Activated CD8-positive, alpha-beta memory T cell treated with anti-CD3 and anti-CD28 coated beads for 24 hours (primary cell): Measurements from ENCODE around the gene FGF5.
"Not testable (repeated sequence)": the region's sequence is repeated elsewhere in the genome, so short reads cannot be mapped to it uniquely, and the experiment has no call there.

Experiments
- DNase-seq: peaks from one replicate; pipeline ENCODE4 v3.0.0-alpha.2; 2020

FGF5 gene, protein sequence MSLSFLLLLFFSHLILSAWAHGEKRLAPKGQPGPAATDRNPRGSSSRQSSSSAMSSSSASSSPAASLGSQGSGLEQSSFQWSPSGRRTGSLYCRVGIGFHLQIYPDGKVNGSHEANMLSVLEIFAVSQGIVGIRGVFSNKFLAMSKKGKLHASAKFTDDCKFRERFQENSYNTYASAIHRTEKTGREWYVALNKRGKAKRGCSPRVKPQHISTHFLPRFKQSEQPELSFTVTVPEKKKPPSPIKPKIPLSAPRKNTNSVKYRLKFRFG

GRCh38 chr4:80266253-80266901 lies at the start of gene FGF5:
Gene FGF5 (plus strand): TSS chr4:80266664. CDS start chr4:80266825, 161 bp downstream.
- DNase-seq = peak; percentile 61

GRCh38 chr4:80219301-80220025 lies 47.0 kb upstream of the FGF5 start:
- no peak for DNase-seq

DNA sequence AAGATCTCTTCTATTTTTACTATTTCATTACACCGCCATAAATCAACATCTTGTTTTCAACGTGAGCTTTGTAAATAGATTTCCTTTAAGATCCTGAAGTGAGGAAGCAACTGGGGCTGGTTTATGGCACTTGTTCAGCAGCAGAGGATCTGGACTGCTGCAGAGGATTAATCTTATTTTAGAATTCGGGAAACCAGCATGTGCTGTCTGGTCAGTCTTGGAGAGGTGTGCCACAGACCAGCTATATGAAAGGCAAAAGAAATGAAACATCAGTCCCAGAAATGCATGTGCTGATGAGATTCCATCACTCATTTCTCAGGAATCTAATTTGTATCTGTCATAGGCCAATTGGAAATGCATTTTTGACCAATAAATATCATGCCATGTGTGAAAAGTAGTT lies 45.8 kb upstream of the FGF5 start:
- no peak for DNase-seq

GRCh38 chr4:80221161-80221560 lies 45.3 kb upstream of the FGF5 start:
- no peak for DNase-seq

DNA sequence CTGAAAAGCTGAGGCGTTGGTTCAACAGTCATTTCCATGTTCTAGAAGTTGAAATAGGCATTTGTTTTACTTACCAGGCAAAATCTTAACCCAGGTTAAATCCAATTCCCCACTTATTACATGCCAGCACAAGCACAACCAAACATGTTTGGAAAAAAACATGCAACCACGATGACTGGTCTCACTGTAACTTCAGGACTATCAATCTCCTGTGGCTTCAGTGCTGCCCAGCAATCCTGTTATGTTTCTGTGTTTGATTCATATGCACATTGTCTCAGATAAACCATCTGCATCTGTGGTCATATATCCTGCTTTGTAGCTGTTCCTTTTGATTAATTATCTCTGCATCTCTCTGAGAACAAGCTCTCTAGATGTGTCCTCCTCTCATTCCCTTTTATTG lies 40.9 kb upstream of the FGF5 start:
- DNase-seq = no peak

GRCh38 chr4:80226094-80226493 lies 40.4 kb upstream of the FGF5 start:
- no peak for DNase-seq

DNA sequence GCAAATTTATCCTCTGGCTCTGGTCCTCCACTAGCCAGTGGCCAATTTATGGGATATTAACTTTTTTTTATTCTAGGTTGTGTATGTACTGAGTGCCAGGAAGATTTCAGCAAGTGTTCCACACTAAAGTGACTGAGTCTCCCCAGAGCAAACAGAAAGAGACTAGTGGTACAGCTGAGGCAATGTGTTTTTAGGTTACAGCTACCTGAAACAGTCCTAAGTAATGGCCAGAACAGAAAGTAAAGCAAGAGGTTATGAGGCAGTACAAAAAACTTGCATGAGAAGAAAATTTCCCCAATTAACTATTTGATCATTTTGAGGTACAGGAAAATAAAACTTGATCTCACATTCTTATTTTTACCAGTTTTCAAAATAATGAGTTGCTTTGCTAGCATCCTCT lies 38.0 kb upstream of the FGF5 start:
- DNase-seq = no peak

DNA sequence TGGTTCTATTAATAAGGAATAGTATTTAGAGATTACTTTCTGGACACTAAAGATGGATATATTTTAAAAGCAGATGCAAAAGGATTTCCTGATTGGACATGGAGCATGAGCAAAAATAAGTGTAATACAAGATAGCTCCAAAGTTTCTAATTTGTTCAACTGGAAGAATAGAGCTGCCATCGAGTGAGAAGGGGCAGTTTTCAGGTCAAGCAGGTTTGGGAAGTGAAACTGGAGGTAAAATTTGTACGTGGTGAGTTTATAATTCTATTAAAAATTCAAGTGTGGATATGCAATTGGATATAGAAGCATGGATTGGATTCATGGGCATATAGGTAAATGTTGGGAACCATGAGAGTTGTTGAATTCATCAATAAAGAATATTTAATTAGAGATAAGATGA lies 37.3 kb upstream of the FGF5 start:
- no peak for DNase-seq

GRCh38 chr4:80229590-80229989 lies 36.9 kb upstream of the FGF5 start:
- no peak for DNase-seq

GRCh38 chr4:80231180-80231579 lies 35.3 kb upstream of the FGF5 start:
- DNase-seq = no peak

- DNase-seq = no peak
Observed at GRCh38 chr4:80232707-80233370, 33.6 kb upstream of the FGF5 start.

- no peak for DNase-seq
Observed at GRCh38 chr4:80233390-80233789, 33.1 kb upstream of the FGF5 start.

DNA sequence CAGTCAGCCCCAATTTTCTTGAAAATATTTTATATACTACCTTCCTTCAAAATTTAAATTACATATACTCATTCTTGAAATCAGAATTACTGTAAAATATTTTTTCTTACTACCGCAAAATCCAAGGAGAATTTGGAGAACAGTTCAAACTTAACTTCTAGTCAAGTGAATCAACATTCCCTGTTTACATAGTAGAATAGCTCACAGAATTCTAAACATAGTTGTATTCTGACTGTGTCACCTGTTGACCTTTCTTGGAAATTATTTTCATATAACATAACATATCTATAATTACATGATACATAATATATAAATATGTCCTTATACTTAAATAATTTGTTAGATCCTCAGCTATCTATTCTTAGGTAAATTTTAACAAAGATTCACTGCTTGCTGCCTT lies 31.0 kb upstream of the FGF5 start:
- DNase-seq = no peak

- no peak for DNase-seq
Observed at GRCh38 chr4:80237992-80238391, 28.5 kb upstream of the FGF5 start.

GRCh38 chr4:80239480-80240150 lies 26.8 kb upstream of the FGF5 start:
- no peak for DNase-seq

- no peak for DNase-seq
Observed at GRCh38 chr4:80240976-80241375, 25.5 kb upstream of the FGF5 start.

DNA sequence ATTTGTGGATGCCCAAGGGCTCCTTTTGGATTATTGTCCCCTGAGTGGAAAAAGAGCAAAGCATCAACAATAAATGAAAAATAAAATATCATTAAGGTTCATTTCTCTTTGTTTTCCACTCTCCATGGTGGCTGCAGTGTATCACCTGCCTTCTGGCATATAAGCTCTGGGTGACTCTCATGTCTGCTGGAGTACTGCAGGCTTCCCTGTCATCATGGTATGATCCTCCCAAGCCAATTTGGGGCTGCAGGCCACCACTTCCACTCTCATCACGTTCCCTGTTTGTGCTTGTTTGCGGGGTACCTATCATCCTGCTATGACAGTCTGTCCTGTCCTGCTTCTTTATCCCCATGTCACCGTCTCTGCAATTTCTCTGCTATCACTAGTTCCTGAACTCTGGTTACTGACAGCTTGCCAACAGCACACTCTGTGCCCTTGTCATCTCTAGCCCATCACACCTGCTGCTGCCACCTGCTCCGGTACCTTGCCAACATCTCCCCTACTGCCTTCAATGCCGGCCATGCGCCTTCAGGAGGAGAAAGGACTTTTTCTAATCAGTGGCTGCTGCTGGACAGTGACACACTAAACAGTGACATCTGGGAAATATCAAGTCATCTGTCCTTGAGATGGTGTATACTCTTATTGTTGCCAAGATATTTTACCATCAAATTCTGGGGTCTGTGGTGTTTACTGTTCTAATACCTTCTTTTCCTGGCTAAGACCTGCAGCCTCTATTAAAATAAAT lies 23.0 kb upstream of the FGF5 start:
- DNase-seq = no peak

- DNase-seq = not testable (repeated sequence)
Observed at GRCh38 chr4:80247484-80247883, 19.0 kb upstream of the FGF5 start.

DNA sequence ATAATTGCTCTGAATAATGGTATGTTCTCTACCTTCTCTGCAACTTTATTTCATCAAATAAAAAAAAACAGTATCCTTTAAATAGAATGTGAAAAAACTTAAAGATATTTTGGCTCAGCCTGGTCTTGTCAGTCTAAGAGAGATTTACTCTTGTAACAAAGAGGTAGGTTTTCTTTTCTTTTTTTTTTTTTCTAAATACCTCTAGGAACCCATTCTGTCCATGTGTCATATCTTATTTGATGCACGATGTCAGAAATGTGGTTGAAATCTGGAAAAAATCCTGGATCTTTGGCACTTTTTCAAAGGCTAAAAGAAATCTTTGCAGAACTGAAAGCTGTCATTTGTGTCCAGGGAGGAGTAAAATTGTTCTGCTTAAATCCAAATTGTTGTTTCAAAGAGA lies 17.3 kb upstream of the FGF5 start:
- no peak for DNase-seq

DNA sequence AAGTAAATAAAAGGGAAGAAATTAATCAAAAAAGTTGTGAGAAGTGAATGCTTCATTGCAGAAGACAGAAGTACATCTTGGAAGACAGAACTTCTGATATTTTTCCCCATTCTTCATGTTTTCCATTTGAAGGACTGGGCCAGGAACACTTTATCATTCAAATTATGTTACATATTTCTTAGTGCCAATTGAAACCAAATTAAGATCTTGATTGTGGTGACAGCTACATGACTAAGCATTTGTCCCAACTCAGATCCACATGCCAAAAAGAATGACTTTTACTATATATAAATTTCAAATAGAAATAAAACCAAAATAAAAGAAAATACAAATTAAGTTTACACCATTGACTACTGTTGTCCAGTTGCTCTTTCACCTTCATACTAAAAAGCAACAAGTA lies 14.0 kb upstream of the FGF5 start:
- no peak for DNase-seq

DNA sequence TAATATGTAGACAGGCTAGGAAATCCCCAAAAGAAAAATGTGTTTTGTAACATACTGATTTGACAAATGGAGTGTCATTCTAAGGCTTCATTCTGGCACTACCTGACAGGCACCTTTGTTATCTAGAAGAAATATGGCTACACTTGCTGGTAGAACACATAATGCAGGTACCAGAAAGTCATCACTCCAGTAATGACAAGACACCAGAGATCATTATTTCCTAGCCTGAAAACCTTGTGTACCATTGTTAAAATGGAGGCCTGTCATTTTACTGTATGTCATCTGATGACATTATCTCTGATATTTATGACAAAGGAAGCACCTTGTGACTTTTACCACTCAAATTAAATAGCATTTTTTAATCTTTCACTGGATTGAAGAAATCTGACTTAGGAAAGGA lies 13.5 kb upstream of the FGF5 start:
- DNase-seq = no peak

GRCh38 chr4:80253510-80253909 lies 13.0 kb upstream of the FGF5 start:
- DNase-seq = no peak
